SK-N-SH treated with all-trans-retinoic acid at 6 μM for 48 hours (cell line): Measurements from ENCODE around the gene ADAM17.

Experiments
- ATAC-seq: fragments of 200-7000 bp; cut with Tn5 transposase; 3 replicates; pipeline ENCODE4 v1.9.1; 2020; ENCODE audit warnings: mild to moderate bottlenecking, moderate library complexity
- ARNTL ChIP-seq: fragments of 450-650 bp; formaldehyde crosslinking; IDR thresholded peaks from 2 replicates; pipeline ENCODE4 v1.5.0; 2020; ENCODE audit warnings: low read depth, mild to moderate bottlenecking, moderate library complexity, borderline replicate concordance
- BACH2 ChIP-seq: fragments of 250-450 bp; sonication (Bioruptor Pico); IDR thresholded peaks from 2 replicates; pipeline ENCODE4 v1.9.0; 2021; ENCODE audit warnings: mild to moderate bottlenecking, borderline replicate concordance
- ESRRG ChIP-seq: fragments of 250-450 bp; sonication (Bioruptor Pico); IDR thresholded peaks from 2 replicates; pipeline ENCODE4 v1.6.1; 2021; ENCODE audit warnings: mild to moderate bottlenecking
- GLIS3 ChIP-seq: fragments of 250-450 bp; sonication (Bioruptor Pico); IDR thresholded peaks from 2 replicates; pipeline ENCODE4 v1.5.0; 2020; ENCODE audit warnings: mild to moderate bottlenecking, moderate library complexity
- ISL1 ChIP-seq: fragments of 250-450 bp; sonication (Bioruptor Pico); IDR thresholded peaks from 2 replicates; pipeline ENCODE4 v2.1.2; 2022; ENCODE audit warnings: mild to moderate bottlenecking, moderate library complexity
- OSR1 ChIP-seq: fragments of 250-450 bp; sonication (Bioruptor Pico); IDR thresholded peaks from 2 replicates; pipeline ENCODE4 v1.8.0; 2022; ENCODE audit warnings: moderate library complexity, mild to moderate bottlenecking, inconsistent platforms
- POU6F1 ChIP-seq: fragments of 250-450 bp; sonication (Bioruptor Pico); IDR thresholded peaks from 2 replicates; pipeline ENCODE4 v1.8.0; 2021; ENCODE audit warnings: low read depth, mild to moderate bottlenecking, moderate library complexity, borderline replicate concordance
- PPARA ChIP-seq: fragments of 250-450 bp; sonication (Bioruptor Pico); IDR thresholded peaks from 2 replicates; pipeline ENCODE4 v1.5.0; 2020; ENCODE audit warnings: mild to moderate bottlenecking, borderline replicate concordance
- SNAI2 ChIP-seq: fragments of 250-450 bp; sonication (Bioruptor Pico); IDR thresholded peaks from 2 replicates; pipeline ENCODE4 v1.5.0; 2020; ENCODE audit warnings: mild to moderate bottlenecking, moderate library complexity
- TCF4 ChIP-seq: fragments of 250-450 bp; sonication (Bioruptor Pico); IDR thresholded peaks from 2 replicates; pipeline ENCODE4 v1.8.0; 2021; ENCODE audit warnings: mild to moderate bottlenecking, moderate library complexity, borderline replicate concordance
- TOX ChIP-seq: fragments of 250-450 bp; sonication (Bioruptor Pico); IDR thresholded peaks from 2 replicates; pipeline ENCODE4 v1.8.0; 2021; ENCODE audit warnings: mild to moderate bottlenecking, moderate library complexity, borderline replicate concordance
- ZC3H10 ChIP-seq: fragments of 250-450 bp; sonication (Bioruptor Pico); IDR thresholded peaks from 2 replicates; pipeline ENCODE4 v1.5.1; 2021; ENCODE audit warnings: mild to moderate bottlenecking, moderate library complexity
- ZFP3 ChIP-seq: fragments of 250-450 bp; sonication (Bioruptor Pico); IDR thresholded peaks from 2 replicates; pipeline ENCODE4 v1.5.0; 2020; ENCODE audit warnings: mild to moderate bottlenecking, moderate library complexity
- ZFP30 ChIP-seq: fragments of 450-650 bp; formaldehyde crosslinking; IDR thresholded peaks from 2 replicates; pipeline ENCODE4 v1.5.0; 2022; ENCODE audit warnings: mild to moderate bottlenecking, moderate library complexity
- ZNF565 ChIP-seq: fragments of 450-650 bp; formaldehyde crosslinking; conservative IDR thresholded peaks from 2 replicates; pipeline ENCODE4 v1.5.0; 2020; ENCODE audit warnings: low read depth, mild to moderate bottlenecking, moderate library complexity
- ZNF70 ChIP-seq: fragments of 450-650 bp; formaldehyde crosslinking; IDR thresholded peaks from 2 replicates; pipeline ENCODE4 v1.5.0; 2020; ENCODE audit warnings: mild to moderate bottlenecking, moderate library complexity
- ZNF8 ChIP-seq: fragments of 450-650 bp; formaldehyde crosslinking; IDR thresholded peaks from 2 replicates; pipeline ENCODE4 v1.5.0; 2020; ENCODE audit warnings: mild to moderate bottlenecking, moderate library complexity
- TF ChIP-seq, protein P1 (sequence below): fragments of 250-450 bp; sonication (Bioruptor Pico); IDR thresholded peaks from 2 replicates; pipeline ENCODE4 v1.5.0; 2020; ENCODE audit warnings: mild to moderate bottlenecking, moderate library complexity
- TF ChIP-seq, protein P2 (sequence below): fragments of 250-450 bp; sonication (Bioruptor Pico); IDR thresholded peaks from 2 replicates; pipeline ENCODE4 v1.8.0; 2020; ENCODE audit warnings: mild to moderate bottlenecking, moderate library complexity, borderline replicate concordance
- TF ChIP-seq, protein P3 (sequence below): fragments of 250-450 bp; sonication (Bioruptor Pico); IDR thresholded peaks from 2 replicates; pipeline ENCODE4 v1.5.1; 2020; ENCODE audit warnings: low read depth, mild to moderate bottlenecking, moderate library complexity
- TF ChIP-seq, protein P4 (sequence below): fragments of 250-450 bp; sonication (Bioruptor Pico); IDR thresholded peaks from 2 replicates; pipeline ENCODE4 v1.5.1; 2021; ENCODE audit warnings: mild to moderate bottlenecking, moderate library complexity

Gene ADAM17

DNA sequence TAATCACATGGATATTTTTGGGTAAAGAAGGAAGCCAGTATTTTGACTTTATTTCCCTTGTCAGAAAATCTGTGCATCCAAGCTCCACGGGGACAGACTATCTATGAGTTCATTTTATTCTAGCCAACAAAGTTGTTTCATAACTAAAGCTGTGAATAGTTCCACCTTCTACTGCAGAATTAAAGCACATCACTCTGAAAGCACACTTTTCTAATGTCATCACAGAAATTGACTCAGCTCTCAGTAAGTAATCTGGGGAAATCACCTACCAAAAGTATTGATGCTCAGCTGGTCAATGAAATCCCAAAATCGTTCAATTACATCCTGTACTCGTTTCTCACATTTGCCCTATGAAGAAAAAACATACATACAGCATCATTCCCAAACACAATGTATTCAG, 62.2 kb downstream of the ADAM17 start:
- no peak for ATAC-seq
- TF ChIP-seq ZC3H10 (CRISPR knock-in tag) (no peak), POU6F1 (no peak), ZNF8 (no peak), ZFP3 (CRISPR knock-in tag) (no peak), ZFP30 (no peak), ESRRG (CRISPR knock-in tag) (no peak), TCF4 (no peak), GLIS3 (CRISPR knock-in tag) (no peak), PPARA (no peak), ISL1 (CRISPR knock-in tag) (no peak), ZNF565 (no peak), ZNF70 (no peak), OSR1 (CRISPR knock-in tag) (no peak)
- TF ChIP-seq, protein P1, sequence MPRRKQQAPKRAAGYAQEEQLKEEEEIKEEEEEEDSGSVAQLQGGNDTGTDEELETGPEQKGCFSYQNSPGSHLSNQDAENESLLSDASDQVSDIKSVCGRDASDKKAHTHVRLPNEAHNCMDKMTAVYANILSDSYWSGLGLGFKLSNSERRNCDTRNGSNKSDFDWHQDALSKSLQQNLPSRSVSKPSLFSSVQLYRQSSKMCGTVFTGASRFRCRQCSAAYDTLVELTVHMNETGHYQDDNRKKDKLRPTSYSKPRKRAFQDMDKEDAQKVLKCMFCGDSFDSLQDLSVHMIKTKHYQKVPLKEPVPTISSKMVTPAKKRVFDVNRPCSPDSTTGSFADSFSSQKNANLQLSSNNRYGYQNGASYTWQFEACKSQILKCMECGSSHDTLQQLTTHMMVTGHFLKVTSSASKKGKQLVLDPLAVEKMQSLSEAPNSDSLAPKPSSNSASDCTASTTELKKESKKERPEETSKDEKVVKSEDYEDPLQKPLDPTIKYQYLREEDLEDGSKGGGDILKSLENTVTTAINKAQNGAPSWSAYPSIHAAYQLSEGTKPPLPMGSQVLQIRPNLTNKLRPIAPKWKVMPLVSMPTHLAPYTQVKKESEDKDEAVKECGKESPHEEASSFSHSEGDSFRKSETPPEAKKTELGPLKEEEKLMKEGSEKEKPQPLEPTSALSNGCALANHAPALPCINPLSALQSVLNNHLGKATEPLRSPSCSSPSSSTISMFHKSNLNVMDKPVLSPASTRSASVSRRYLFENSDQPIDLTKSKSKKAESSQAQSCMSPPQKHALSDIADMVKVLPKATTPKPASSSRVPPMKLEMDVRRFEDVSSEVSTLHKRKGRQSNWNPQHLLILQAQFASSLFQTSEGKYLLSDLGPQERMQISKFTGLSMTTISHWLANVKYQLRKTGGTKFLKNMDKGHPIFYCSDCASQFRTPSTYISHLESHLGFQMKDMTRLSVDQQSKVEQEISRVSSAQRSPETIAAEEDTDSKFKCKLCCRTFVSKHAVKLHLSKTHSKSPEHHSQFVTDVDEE (CRISPR knock-in tag) = no peak
- TF ChIP-seq, protein P2, sequence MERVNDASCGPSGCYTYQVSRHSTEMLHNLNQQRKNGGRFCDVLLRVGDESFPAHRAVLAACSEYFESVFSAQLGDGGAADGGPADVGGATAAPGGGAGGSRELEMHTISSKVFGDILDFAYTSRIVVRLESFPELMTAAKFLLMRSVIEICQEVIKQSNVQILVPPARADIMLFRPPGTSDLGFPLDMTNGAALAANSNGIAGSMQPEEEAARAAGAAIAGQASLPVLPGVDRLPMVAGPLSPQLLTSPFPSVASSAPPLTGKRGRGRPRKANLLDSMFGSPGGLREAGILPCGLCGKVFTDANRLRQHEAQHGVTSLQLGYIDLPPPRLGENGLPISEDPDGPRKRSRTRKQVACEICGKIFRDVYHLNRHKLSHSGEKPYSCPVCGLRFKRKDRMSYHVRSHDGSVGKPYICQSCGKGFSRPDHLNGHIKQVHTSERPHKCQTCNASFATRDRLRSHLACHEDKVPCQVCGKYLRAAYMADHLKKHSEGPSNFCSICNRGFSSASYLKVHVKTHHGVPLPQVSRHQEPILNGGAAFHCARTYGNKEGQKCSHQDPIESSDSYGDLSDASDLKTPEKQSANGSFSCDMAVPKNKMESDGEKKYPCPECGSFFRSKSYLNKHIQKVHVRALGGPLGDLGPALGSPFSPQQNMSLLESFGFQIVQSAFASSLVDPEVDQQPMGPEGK (CRISPR knock-in tag) = no peak

DNA sequence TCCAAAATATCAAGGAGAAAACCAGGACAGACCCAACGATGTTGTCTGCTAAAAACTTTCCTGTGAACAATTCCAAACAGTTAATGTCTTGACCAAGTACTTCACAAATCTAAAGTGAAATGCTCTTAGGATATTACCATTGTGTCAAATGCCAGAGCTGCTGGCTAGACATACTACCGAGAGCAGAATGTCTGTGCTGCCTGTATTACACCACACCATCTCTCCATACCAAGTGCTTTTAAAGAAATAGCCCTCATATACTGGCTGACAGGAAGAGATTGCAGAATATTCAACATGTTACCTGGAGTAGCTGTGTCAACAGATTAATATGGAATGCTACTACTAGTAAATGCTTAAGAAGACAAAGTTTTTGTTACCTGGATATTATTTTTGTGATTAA, 62.7 kb downstream of the ADAM17 start:
- ATAC-seq = no peak
- TF ChIP-seq POU6F1 (no peak), TCF4 (no peak), ZNF8 (no peak), TOX (no peak), ARNTL (CRISPR knock-in tag) (no peak), ZNF565 (no peak)
- TF ChIP-seq, protein P1 (CRISPR knock-in tag) = no peak
- TF ChIP-seq, protein P3, sequence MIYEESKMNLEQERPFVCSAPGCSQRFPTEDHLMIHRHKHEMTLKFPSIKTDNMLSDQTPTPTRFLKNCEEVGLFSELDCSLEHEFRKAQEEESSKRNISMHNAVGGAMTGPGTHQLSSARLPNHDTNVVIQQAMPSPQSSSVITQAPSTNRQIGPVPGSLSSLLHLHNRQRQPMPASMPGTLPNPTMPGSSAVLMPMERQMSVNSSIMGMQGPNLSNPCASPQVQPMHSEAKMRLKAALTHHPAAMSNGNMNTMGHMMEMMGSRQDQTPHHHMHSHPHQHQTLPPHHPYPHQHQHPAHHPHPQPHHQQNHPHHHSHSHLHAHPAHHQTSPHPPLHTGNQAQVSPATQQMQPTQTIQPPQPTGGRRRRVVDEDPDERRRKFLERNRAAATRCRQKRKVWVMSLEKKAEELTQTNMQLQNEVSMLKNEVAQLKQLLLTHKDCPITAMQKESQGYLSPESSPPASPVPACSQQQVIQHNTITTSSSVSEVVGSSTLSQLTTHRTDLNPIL (CRISPR knock-in tag) = no peak

DNA sequence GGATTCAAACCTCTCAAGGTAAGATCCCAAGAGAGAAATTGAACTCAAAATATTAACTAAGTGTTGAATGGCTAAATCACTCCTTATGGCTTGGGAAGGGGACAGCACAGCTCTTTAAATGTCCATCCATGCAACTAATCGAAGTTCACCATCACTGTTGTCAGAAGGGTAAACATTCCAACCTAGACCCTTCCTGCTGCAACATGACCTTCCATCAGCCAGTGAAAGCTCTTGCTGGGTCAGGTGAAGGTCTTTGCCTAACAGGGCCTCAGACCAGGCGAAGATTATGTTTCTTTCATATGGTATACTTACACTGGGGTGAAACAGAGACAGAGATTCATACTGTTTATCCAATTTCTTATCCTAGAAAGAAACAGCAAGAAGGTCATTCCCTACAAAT, 64.8 kb downstream of the ADAM17 start:
- no peak for ATAC-seq
- TF ChIP-seq ZNF70 (no peak), BACH2 (CRISPR knock-in tag) (no peak), ISL1 (CRISPR knock-in tag) (no peak), ZFP30 (no peak), ARNTL (CRISPR knock-in tag) (no peak), GLIS3 (CRISPR knock-in tag) (no peak), ZFP3 (CRISPR knock-in tag) (no peak), ZC3H10 (CRISPR knock-in tag) (no peak), ZNF8 (no peak), SNAI2 (no peak), ZNF565 (no peak), OSR1 (CRISPR knock-in tag) (no peak)
- TF ChIP-seq, protein P4, sequence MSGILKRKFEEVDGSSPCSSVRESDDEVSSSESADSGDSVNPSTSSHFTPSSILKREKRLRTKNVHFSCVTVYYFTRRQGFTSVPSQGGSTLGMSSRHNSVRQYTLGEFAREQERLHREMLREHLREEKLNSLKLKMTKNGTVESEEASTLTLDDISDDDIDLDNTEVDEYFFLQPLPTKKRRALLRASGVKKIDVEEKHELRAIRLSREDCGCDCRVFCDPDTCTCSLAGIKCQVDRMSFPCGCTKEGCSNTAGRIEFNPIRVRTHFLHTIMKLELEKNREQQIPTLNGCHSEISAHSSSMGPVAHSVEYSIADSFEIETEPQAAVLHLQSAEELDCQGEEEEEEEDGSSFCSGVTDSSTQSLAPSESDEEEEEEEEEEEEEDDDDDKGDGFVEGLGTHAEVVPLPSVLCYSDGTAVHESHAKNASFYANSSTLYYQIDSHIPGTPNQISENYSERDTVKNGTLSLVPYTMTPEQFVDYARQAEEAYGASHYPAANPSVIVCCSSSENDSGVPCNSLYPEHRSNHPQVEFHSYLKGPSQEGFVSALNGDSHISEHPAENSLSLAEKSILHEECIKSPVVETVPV = no peak
- TF ChIP-seq, protein P2 (CRISPR knock-in tag) = no peak
